ENCODE data around the gene SERINC4.
"Not testable (repeated sequence)": the region's sequence is repeated elsewhere in the genome, so short reads cannot be mapped to it uniquely, and the experiment has no call there.

The SERINC4 gene

GRCh38 chr15:43799945-43800285 lies at the start of gene SERINC4:
Gene SERINC4 (minus strand): TSS chr15:43800220. CDS start chr15:43799986, 234 bp downstream.
- no peak for DNase-seq

GRCh38 chr15:43845421-43845820 lies 45.4 kb upstream of the SERINC4 start:
- no peak for DNase-seq

GRCh38 chr15:43832485-43832884 lies 32.5 kb upstream of the SERINC4 start:
- not testable (repeated sequence) for DNase-seq

DNA sequence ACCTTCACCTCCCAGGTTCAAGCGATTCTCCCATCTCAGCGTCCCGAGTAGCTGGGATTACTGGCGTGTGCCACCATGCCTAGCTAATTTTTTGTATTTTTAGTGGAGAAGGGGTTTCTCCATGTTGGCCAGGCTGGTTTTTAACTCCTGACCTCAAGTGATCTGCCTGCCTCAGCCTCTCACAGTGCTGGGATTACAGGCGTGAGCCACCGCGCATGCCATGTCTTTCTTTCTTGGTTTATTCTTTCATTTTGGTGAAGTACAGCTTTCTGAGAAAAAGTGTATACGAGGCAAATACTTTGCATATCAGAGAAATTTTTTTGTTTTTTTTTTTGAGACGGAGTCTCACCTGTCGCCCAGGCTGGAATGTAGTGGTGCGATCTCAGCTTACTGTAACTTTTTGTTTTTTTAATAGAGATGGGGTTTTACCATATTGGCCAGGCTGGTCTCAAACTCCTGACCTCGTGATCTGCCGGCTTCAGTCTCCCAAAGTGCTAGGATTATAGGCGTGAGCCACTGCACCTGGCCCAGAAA lies 31.6 kb upstream of the SERINC4 start:
- not testable (repeated sequence) for DNase-seq

DNA sequence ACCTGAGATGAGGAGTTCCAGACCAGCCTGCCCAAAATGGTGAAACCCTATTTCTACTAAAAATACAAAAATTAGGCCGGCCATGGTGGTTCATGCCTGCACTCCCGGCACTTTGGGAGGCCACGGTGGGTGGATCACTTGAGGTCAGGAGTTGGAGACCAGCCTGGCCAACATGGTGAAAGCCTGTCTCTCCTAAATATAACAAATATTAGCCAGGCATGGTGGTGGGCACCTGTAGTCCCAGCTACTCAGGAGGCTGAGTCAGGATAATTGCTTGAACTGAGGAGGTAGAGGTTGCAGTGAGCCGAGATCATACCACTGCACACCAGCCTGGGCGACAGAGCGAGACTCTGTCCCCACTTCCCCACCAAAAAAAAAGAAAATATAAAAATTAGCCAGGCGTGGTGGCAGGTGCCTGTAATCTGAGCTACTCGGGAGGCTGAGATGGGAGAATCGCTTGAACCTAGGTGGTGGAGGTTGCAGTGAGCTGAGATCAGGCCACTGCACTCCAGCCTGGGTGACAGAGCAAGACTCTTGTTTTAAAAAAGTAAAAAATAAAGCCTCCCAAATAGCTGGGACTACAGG lies 30.8 kb upstream of the SERINC4 start:
- DNase-seq, result not testable (repeated sequence)

GRCh38 chr15:43829951-43830540 lies 30.0 kb upstream of the SERINC4 start:
- DNase-seq, result not testable (repeated sequence)

- no peak for DNase-seq
Observed at GRCh38 chr15:43828061-43828657, 28.1 kb upstream of the SERINC4 start.

DNA sequence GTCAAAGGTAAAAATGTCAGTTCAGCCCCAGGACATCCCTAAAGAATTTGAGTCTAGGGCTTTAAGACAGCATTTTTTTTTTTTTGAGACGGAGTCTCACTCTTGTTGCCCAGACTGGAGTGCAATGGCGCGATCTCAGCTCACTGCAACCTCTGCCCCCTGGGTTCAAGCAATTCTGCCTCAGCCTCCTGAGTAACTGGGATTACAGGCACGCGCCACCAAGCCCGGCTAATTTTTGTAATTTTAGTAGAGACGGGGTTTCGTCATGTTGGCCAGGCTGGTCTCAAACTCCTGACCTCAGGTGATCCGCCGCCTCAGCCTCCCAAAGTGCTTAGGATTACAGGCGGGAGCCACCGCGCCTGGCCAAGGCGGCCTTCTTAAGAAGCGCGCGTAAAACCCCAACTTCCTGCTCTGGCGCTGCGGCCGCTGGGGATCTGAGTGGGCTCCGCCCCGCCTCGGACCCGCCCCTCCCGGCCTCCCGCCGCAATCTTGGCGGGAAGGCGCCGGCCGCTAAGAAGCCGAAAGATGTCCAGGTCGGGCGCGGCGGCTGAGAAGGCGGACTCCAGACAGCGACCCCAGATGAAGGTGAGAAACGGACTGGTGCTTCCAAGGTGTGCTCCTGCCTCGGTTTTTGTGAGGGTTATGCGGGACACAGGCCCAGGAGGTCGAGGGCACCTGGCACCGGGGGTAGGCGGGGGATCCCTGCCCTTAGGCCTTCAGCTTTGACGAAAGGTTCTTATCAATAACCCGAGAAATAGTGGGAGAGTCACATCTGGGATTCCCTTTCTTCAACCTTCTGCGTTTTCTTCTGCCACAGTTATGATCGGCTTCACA lies 26.7 kb upstream of the SERINC4 start, which contains the start of gene WDR76:
Gene WDR76 (plus strand): TSS at position 495 of the 834 bp plus-strand sequence. CDS start 31 bp downstream, at position 526.
- peak; percentile 90 for DNase-seq

DNA sequence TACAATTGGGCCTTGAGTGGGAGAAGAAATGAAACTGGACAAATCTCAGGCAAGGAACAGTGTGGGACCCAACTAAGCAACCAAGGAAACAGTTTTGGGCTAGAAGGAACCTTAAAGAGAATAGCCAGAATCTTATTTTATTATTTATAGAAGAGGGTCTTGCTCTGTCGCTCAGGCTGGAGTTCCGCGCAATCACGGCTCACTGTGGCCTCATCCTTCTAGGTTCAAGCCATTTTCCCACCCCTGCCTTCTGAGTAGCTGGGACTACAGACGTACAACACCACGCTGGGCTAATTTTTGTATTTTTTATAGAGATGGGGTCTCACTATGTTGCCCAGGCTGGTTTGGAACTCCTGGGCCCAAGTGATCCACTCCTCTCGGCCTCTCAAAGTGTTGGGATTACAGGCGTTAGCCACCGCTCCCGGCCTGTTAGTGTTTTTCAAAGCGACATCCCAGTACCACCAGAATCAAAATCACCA lies 26.0 kb upstream of the SERINC4 start:
- DNase-seq, result no peak

- DNase-seq, result not testable (repeated sequence)
Observed at GRCh38 chr15:43825305-43825704, 25.3 kb upstream of the SERINC4 start.

- DNase-seq, result peak; percentile 98
Observed at GRCh38 chr15:43824302-43825246, 24.6 kb upstream of the SERINC4 start, which contains the start of gene MFAP1. Gene MFAP1 (minus strand): TSS chr15:43824690. CDS start chr15:43824569, 121 bp downstream.

DNA sequence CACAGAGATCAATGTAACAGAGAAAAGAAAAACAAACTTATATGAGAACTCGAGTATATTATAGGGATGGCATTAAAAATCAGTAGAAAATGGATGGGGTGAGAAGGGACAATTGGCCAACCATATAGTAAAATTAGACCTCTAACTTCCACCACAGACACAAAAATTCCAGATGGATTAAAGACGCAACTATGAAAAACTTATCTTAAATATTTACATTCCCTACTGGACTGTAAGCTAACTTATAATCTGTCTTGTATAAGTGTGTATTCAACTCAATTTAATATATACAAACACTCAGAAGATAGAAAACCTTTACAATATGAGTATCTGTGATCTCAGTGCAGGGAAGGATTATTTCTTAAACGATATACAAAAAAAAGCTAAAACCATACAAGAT lies 21.5 kb upstream of the SERINC4 start:
- no peak for DNase-seq

DNA sequence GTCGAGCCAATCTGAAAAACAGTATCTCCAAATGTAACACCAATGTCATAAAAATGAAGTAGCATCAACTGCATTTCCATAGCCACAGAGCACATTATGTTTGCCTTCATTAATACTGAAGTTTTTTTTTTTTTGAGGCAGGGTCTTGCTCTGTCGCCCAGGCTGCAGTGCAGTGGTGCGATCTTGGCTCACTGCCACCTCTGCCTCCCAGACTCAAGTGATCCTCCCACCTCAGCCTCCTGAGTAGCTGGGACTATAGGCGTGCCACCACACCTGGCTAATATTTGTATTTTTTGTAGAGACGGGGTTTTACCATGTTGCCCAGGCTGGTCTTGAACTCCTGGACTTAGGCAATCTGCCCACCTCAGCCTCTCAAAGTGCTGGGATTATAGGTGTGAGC lies 15.0 kb upstream of the SERINC4 start:
- not testable (repeated sequence) for DNase-seq

- no peak for DNase-seq
Observed at GRCh38 chr15:43808960-43809678, 9.1 kb upstream of the SERINC4 start.

DNA sequence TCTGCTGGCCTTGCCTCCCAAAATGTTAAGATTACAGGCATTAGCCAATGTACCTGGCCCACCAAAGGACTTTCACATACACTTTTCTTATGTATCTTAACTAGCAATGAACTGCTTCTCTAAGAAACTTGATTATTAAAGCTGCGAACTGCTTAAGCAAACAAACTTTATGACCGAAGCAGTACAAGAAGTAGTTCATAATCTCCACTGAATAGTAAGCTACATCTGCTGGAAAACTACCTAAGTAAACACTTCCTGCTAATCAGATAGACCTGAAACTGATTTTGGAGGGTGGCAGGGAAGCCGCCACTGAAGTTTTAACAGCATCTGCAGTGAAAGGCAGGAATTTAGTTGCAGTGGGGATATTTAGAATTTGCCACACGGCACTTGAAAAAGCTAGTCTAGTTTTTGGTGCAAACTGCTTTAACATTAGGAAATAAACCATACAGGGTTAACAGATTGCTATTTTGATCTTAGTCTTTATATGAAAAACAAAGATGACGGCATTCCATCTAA lies 8.5 kb upstream of the SERINC4 start:
- no peak for DNase-seq

GRCh38 chr15:43802676-43803075 lies 2.7 kb upstream of the SERINC4 start:
- not testable (repeated sequence) for DNase-seq

DNA sequence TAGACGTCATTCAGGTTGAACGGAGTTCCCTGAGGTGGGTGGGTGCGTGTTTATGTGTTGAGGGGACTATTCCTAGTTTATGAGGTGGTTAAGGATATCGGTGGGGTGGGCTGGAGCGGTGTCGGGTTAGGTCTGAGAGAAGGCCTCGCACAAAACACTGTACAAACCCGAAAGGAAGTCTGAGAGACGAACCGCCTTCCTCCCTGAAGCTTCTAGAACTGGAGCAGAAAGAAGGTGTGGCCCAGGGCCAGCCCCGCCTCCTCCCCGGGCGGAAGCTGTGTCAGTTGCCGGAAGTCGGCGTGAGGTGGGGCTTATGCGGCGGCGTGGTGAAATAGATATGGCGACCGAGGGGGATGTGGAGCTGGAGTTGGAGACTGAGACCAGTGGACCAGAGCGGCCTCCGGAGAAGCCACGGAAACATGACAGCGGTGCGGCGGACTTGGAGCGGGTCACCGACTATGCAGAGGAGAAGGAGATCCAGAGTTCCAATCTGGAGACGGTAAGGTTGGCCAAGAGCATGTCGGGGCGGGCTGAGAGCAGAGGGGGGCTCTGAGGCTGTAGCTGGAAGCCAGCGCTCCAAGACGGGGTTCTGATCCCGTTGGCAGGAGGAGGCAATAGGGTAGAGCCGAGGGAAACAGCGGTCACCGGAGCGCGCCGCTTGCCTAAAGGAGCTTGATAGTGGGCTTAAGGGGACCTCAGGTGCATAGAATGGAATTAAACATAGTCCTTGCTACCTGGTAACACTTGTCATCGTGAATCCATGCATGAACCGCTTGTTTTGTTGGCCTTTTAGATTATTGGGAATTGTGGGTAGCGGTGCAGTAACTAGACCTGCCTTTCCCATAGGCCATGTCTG lies 494 bp upstream of the SERINC4 start, which contains the start of gene HYPK:
Gene HYPK (plus strand): TSS at position 314 of the 856 bp plus-strand sequence. CDS start 24 bp downstream, at position 338.
- DNase-seq, result peak; percentile 88

DNA sequence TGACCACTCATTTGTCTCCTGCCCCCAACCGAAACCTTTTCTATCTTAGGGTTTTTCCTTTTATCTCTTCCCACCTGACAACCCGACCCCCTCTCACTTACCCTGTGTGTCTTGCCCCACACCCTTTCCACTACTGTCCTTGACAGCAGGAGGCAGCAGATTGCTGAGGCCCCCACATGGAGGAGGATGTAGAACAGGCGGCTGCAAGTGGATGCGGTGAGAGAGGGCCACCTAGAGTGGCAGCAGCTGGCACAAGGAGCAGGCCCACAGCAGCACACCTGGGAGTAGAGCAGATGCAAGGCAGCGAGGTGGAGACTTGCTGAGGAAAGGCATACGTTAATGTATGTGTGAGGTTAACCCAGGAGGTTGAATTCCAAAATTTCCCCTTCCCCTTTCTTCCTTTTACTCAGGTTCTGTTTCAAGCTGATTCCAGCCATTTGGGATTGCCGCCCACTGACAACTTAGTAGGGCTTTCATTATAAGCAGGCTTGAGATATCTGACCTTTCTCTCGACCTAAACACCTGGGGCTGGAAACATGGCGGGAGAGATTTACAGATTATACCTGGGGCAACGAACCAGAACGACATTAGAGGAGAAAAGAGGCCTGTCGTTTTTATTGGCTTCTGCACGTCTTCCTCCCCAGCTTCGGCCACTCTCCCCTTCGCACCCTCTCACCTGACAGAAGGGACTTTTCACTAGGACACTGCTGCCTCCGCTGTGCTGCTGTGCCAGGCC lies 643 bp downstream of the SERINC4 start:
- DNase-seq, result peak; percentile 61

GRCh38 chr15:43796566-43796965 lies 3.5 kb downstream of the SERINC4 start:
- DNase-seq, result no peak
